Measurements from ENCODE around the gene HCK.

DNA sequence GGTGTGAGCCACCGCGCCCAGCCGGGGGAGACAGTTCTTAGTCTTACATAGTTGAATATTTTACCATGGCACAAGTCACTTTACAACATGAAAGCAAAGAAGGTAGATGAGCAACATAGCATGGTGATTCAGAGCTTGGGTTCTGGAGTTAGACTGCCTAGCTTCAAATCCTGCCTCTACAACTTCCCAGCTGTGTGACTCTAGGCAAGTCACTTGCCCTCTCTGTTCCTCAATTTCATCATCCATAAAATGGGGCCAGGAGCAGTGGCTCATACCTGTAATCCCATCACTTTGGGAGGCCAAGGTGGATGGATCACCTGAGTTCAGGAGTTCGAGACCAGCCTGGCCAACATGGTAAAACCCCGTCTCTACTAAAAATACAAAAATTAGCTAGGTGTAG, 26.3 kb downstream of the HCK start:
- TF ChIP-seq POLR2AphosphoS5 (IDR thresholded peaks at IDR 0.05; ENCODE audit: low read depth, low read length) = no peak
- TF ChIP-seq TAF1 (IDR thresholded peaks at IDR 0.05; ENCODE audit: borderline replicate concordance, insufficient read depth, low read length) = no peak

Data from PFSK-1 (cell line).